Skeletal muscle tissue (tissue), 4 donors: Measurements from ENCODE around the gene CFAP61. TPM values are rescaled to one million over a fixed set of nuclear protein-coding genes. Genes with fewer than 3 reads are reported as not detected.

Source experiments
- H3K27ac ChIP-seq: one replicate; pipeline ENCODE4 v1.7.0; 2013; ENCODE audit warnings: mild to moderate bottlenecking, low read depth, low read length, inconsistent platforms
- H3K27me3 ChIP-seq, 3 donors: one replicate each; pipeline ENCODE4 v1.7.0; 2013; ENCODE audit warnings: low read length in 3 of 3; ENCODE audit not compliant: control insufficient read depth in 3 of 3, insufficient read depth in 3 of 3
- H3K36me3 ChIP-seq, 3 donors: one replicate each; pipeline ENCODE4 v1.7.0; 2013; ENCODE audit warnings: low read length in 3 of 3; ENCODE audit not compliant: control insufficient read depth in 3 of 3, insufficient read depth in 3 of 3
- H3K4me1 ChIP-seq, 3 donors: one replicate each; pipeline ENCODE4 v1.7.0; 2013; ENCODE audit warnings: low read length in 3 of 3, mild to moderate bottlenecking in 3 of 3; ENCODE audit not compliant: control insufficient read depth in 3 of 3, insufficient read depth in 3 of 3
- H3K4me3 ChIP-seq, 3 donors: one replicate each; pipeline ENCODE4 v1.7.0; 2013; ENCODE audit warnings: low read length in 3 of 3
- H3K9ac ChIP-seq, 3 donors: one replicate each; pipeline ENCODE4 v1.7.0; 2013; ENCODE audit warnings: low read length in 3 of 3, mild to moderate bottlenecking in 3 of 3, moderate library complexity in 2 of 3, low read depth in 1 of 3
- H3K9me3 ChIP-seq, 3 donors: one replicate each; pipeline ENCODE4 v1.7.0; 2013; ENCODE audit warnings: low read length in 3 of 3; ENCODE audit not compliant: control insufficient read depth in 3 of 3
- total RNA-seq: library from RNA; depleted of rRNA; stranded (reverse); fragments of >200 nt; gene quantifications from one replicate; pipeline ENCODE4 v1.2.3, GENCODE V29; 2014
- donor health status: Osteomylitis.

CFAP61 gene
- total RNA-seq, 1 donor from 2014 or later = 1.0 TPM

GRCh38 chr20:20219016-20219415 lies 166.7 kb downstream of the CFAP61 start:
- Histone ChIP-seq H3K27me3 (no peaks in the 10 kb centered on the region), H3K9me3 (peaks cover 0 to 2% (median 0%) of the 10 kb centered on the region in 3 donors), H3K36me3 (no peaks in the 10 kb centered on the region), H3K4me3 (no peak overlapping the region), H3K27ac (no peak overlapping the region), H3K4me1 (peaks cover 0 to 13% (median 9%) of the 10 kb centered on the region in 3 donors), H3K9ac (no peak overlapping the region)

DNA sequence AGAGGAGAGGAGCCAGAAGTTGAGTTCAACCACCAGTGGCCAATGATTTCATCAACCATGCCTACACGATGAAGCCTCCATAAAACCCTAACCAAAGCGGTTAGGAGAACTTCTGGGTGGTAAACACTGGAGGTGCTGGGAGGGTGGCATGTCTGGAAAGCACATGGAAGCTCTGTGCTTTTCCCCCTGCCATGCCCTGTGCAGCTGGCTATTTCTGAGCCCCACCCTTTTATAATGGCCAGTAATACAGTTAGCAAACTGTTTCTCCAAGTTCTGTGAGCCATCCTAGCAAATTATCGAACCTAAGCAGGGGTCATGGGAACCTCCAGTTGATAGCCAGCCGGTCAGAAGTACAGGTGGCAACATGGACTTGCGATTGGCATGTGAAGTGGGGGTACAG lies 167.8 kb downstream of the CFAP61 start:
- no peak overlapping the region for H3K9ac ChIP-seq
- no peaks in the 10 kb centered on the region for H3K36me3 ChIP-seq
- peaks cover 0 to 2% (median 0%) of the 10 kb centered on the region in 3 donors for H3K9me3 ChIP-seq
- H3K4me1 ChIP-seq = peaks cover 0 to 9% (median 7%) of the 10 kb centered on the region in 3 donors
- H3K27me3 ChIP-seq = no peaks in the 10 kb centered on the region
- no peak overlapping the region for H3K4me3 ChIP-seq
- H3K27ac ChIP-seq = no peak overlapping the region

GRCh38 chr20:20223981-20224380 lies 171.6 kb downstream of the CFAP61 start:
- Histone ChIP-seq H3K27ac (no peak overlapping the region), H3K27me3 (no peaks in the 10 kb centered on the region), H3K4me1 (peaks cover 7 to 12% (median 10%) of the 10 kb centered on the region in 3 donors), H3K9me3 (no peaks in the 10 kb centered on the region), H3K4me3 (no peak overlapping the region), H3K36me3 (no peaks in the 10 kb centered on the region), H3K9ac (no peak overlapping the region)

DNA sequence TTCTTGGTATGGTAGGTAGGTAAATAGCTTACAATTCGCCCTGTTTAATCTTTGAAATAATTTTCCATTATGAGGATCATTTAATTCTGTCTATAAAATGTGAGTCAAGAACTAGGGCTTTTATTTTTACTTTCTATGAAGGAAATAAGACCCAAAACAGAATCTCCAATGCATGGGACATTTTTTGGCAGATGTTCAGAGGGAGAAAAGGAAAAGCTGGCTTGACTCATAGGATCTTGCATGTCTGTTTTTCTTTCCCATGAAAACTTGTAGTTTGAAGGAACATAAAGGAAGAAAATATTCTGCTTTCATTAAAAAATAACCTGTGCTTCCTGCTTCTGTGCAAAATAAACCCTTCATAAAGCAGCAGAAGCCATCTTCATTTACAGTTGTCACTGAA lies 172.5 kb downstream of the CFAP61 start:
- Histone ChIP-seq H3K9ac (no peak overlapping the region), H3K4me1 (peaks cover 7 to 18% (median 15%) of the 10 kb centered on the region in 3 donors), H3K36me3 (no peaks in the 10 kb centered on the region), H3K27me3 (no peaks in the 10 kb centered on the region), H3K9me3 (no peaks in the 10 kb centered on the region), H3K4me3 (no peak overlapping the region), H3K27ac (no peak overlapping the region)

- Histone ChIP-seq H3K27me3 (no peaks in the 10 kb centered on the region), H3K27ac (no peak overlapping the region)
Measured at GRCh38 chr20:20225325-20226043, 173.2 kb downstream of the CFAP61 start.

GRCh38 chr20:20226554-20226953 lies 174.2 kb downstream of the CFAP61 start:
- no peaks in the 10 kb centered on the region for H3K9me3 ChIP-seq
- no peak overlapping the region for H3K27ac ChIP-seq
- H3K4me3 ChIP-seq = no peak overlapping the region
- H3K27me3 ChIP-seq = no peaks in the 10 kb centered on the region
- H3K36me3 ChIP-seq = no peaks in the 10 kb centered on the region
- no peak overlapping the region for H3K9ac ChIP-seq
- peaks cover 7 to 23% (median 17%) of the 10 kb centered on the region in 3 donors for H3K4me1 ChIP-seq

More at GRCh38 chr20:20225325-20226043, 173.2 kb downstream of the CFAP61 start:
- Histone ChIP-seq H3K9ac (no peak overlapping the region), H3K4me3 (no peak overlapping the region), H3K36me3 (no peaks in the 10 kb centered on the region), H3K9me3 (no peaks in the 10 kb centered on the region), H3K4me1 (peaks cover 7 to 18% (median 15%) of the 10 kb centered on the region in 3 donors)

- Histone ChIP-seq H3K4me1 (peaks cover 7 to 28% (median 23%) of the 10 kb centered on the region in 3 donors), H3K9ac (no peak overlapping the region)
Measured at GRCh38 chr20:20227013-20227571, 174.8 kb downstream of the CFAP61 start.

GRCh38 chr20:20228351-20228750 lies 176.0 kb downstream of the CFAP61 start:
- no peaks in the 10 kb centered on the region for H3K27me3 ChIP-seq
- no peak overlapping the region for H3K9ac ChIP-seq
- no peak overlapping the region for H3K27ac ChIP-seq
- H3K9me3 ChIP-seq = no peaks in the 10 kb centered on the region
- H3K4me1 ChIP-seq = peaks cover 14 to 38% (median 35%) of the 10 kb centered on the region in 3 donors
- H3K36me3 ChIP-seq = no peaks in the 10 kb centered on the region
- no peak overlapping the region for H3K4me3 ChIP-seq

More at GRCh38 chr20:20227013-20227571, 174.8 kb downstream of the CFAP61 start:
- Histone ChIP-seq H3K4me3 (no peak overlapping the region), H3K27me3 (no peaks in the 10 kb centered on the region), H3K36me3 (no peaks in the 10 kb centered on the region), H3K27ac (no peak overlapping the region), H3K9me3 (no peaks in the 10 kb centered on the region)

DNA sequence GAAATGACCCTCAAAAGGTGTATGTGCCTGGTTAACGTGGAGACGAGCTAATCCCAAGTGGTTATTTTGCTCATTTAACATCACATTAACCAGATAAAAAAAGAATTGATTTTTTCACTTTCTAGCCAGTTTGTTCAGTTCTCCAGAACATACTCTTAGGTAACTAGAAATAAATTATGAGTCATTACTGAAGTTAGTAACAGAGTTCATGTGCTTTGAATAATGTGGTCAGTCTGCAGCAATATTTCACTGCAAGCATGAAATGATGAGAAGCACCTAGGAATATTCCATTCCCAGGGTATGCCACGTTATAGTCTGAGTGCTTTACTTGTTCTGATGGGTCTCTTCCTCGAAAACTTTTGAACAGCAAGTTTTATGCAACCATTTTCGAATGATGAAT lies 177.3 kb downstream of the CFAP61 start:
- no peaks in the 10 kb centered on the region for H3K9me3 ChIP-seq
- no peaks in the 10 kb centered on the region for H3K36me3 ChIP-seq
- peaks cover 14 to 39% (median 36%) of the 10 kb centered on the region in 3 donors for H3K4me1 ChIP-seq
- no peak overlapping the region for H3K9ac ChIP-seq
- H3K27me3 ChIP-seq = no peaks in the 10 kb centered on the region
- peak overlapping the region; percentile 63 for H3K27ac ChIP-seq
- no peak overlapping the region for H3K4me3 ChIP-seq

DNA sequence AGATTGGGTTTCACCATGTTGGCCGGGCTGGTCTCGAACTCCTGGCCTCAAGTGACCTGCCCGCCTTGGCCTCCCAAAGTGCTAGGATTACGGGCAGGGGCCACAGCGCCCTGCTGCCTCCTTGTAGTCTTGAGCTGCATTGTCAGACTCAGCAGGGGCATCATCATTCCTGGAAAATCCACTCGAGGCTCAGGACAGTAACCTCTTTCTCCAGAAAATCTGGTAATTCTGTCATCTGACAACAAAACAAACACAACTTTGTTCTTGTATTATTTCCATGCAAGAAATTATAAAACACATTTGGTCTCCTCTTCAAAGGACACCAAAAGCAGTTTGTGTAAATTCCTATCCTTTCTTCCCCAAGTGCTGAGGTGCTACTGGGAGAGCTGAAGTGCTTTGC lies 178.4 kb downstream of the CFAP61 start:
- Histone ChIP-seq H3K27me3 (no peaks in the 10 kb centered on the region), H3K4me3 (no peak overlapping the region), H3K27ac (no peak overlapping the region), H3K9ac (no peak overlapping the region), H3K36me3 (no peaks in the 10 kb centered on the region), H3K4me1 (peaks cover 14 to 37% (median 34%) of the 10 kb centered on the region in 3 donors), H3K9me3 (no peaks in the 10 kb centered on the region)
